NCI-H1048 (cell line): Measurements from ENCODE around the gene ERC1.
"Not testable (repeated sequence)": the region's sequence is repeated elsewhere in the genome, so short reads cannot be mapped to it uniquely, and the experiment has no call there.

ENCODE experiments used
- DNase-seq: peaks from one replicate; lab custom pipeline; 2025; lab: John Stamatoyannopoulos, UW

ERC1 gene

DNA sequence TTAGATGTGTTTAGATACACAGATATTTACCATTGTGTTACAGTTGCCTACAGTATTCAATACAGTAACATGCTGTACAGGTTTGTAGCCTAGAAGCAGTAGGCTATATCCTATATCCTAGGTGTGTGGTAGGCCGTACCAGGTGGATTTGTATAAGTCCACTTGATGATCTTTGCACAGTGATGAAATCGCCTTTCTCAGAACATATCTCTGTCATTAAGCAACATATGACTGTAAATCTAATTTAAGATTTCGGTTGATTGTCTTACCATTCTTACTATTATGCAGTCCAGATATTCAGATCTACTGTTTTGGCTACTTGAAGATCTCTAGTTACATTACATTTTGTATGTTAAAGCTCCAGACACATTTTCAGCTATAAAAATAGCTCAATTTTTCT lies 39.8 kb downstream of the ERC1 start:
- DNase-seq, result no peak

DNA sequence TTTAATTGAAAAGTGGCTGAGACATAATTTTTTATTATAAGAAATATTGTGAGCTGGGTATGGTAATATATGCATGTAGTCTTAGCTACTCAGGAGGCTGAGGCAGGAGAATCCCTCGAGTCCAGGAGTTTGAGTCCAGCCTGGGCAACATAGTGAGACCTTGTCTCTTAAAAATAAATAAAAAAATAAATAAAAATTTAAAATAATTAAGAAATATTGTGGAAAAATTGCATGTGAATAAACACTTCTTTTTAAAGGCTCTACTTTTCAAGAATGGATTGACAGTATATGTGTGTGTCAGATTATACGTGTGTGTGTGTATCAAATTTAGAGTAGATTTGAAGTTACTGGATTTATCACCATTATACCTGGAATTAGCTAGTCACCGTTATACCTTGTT lies 43.2 kb downstream of the ERC1 start:
- DNase-seq, result no peak

DNA sequence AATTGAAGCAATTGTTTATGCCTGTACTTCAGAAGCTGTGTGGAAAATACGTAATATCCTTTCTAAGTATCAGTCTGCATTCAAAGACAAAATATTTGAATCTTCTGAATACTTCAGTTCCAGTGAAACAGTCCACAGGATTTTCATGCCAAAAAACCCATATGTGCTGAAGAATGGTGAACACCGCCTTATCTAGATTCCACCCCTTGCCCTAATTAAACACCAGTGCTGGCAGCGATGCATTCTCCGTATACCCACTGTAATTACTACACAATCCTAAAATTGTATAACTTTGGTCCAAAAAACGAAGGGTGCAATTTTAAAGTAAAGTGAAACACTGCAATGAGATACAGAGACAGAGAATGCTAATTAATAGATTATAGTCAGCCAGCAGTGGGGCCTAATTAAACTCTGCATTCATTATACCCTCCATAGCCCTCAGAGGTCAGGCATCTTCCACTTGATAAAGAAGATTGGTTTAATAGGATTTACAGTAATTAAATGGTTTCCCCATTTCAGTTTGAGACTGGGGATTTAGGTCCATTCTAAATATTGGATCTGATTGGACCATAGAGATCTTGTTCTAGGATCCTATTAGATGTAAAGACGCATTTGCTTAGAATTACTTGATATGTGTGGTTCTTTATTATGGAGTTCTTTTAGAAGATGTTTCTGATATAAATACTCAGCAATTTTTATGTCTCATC lies 43.9 kb downstream of the ERC1 start:
- DNase-seq, result no peak

DNA sequence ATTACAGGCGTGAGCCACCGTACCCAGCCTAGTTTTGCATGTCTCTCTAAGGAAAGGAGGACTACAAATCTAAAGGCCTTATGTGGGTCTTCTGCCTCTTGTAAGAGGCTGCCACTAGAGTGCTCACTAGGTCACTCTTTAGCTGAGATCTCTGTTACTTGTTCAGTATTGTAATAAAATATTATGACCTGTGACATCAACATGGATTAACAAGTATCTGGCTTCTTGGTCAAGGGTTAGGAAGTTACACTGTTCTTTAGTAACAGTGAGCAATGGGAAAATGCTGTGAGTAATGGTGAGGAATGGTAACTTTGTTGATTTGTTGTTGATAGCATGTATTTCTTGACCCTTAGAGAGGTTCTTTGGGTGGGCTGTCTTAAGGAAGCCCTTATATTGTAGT lies 50.5 kb downstream of the ERC1 start:
- DNase-seq, result no peak

DNA sequence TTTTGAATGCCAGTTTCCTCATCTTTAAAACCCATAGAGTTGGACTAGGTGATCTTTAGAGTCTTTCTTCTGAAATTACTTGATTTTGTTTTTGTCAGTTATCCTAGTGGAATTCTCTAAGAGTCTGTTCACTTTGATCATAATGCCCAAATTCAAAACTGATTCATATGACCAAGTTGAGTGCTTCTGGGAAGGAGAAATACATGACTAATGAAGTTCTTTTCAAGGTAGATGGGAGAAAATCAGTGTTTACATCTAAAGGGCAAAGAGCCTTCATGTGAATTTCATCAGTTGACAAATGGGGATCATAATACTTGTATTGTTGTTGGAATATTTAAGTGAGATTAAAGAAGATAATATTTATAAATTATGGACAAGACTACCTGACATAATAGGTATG lies 53.2 kb downstream of the ERC1 start:
- no peak for DNase-seq

DNA sequence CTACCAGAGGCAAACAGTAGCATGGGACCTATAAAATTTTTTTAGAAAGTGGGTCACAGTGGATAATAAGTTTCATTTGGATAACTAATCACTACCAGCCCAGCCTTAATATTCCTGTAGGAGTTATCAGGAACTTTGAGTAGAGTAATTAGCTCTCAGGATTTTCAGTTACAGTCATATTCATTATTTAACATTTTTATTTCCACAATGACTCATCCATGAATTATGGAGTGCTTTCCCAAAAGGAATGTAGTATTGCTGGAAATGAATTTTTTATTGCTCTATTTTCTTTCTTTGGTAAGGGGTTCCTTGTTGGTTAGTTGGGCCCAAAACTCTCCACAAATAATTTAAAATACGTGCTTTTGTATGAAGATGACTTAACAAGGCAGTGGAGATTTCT lies 53.7 kb downstream of the ERC1 start:
- no peak for DNase-seq

DNA sequence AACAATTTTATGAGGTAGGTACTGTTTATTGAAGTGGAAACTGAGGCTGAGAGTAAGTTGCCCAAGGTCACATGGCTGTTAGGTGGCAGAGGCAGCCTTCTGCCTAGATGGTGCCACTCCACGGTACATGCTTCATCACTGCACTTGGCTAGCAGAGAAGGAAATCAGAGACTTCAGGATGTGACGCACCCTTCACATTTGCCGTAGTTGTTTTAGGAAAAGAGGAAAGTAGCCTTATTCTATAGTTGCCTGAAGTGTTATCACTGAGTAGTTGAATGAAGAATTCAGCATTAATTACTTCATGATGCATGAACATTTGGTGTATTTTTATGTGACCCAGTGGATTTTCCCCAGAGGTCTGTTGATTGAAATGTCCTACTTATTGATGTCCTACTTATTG lies 55.7 kb downstream of the ERC1 start:
- no peak for DNase-seq

DNA sequence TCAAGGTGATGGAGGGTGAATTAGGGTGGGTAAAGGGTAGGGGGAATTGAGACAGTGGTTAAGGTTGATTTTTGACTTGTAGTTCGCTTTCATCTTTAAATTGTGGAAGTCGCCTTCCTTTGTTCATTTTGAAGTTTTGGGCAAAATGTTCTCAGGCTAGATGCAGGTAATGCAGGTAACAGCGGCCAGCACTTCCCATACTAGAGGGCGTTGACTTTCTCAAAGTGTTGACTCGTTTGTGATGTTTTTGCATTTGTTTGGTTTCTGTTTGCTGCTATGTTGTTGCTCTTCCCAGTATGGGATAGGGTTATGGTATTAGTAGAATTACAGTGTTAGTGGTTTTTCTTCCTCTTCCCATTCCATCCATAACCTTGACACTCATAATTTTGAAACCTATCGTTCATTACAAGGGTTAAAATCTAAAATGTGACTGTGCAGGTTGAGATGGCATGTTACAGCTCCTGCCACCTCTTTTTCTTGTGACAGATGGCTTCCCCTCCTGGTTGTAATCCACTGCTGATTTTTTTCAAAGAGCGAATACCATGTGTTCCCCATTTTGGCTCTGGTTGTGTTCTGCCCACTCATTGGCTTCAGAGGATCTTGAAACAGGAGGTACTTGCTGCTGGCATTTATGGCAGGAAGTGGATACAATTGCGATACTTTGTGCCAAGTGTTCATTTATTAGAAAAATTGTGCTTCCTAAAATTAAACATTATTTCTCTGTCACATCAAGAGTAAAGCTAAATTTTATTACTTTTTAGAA lies 57.1 kb downstream of the ERC1 start:
- no peak for DNase-seq

DNA sequence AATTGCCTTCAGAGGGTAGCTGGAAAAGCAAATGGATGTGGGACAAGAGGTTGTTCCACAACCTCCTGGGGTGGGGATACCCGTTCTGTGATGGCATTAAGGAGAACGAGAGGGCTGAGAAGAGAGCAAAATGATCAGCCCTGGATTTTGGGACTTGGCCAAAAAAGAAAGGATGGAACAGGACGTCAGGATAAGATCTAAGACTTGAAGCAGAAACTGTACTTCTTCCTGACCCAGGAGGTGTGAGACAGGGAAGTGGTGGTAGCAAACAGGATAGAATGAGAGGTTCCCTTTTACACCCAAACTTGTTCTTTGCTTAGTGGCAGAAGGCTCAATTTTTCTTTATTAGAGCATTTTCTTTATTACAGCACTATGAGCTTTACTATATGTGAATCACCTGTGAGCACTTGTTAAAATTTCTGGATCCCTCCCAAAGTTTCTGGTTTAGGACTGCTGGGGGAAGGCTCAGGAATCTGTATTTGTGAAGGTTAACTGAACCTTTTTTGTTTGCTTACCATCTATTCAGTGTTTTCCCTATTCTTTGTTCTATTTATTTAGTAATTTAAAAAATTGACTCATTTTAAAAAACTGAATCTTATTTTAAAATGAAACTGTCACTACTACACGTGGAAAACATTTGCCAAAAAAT lies 59.2 kb downstream of the ERC1 start:
- no peak for DNase-seq

DNA sequence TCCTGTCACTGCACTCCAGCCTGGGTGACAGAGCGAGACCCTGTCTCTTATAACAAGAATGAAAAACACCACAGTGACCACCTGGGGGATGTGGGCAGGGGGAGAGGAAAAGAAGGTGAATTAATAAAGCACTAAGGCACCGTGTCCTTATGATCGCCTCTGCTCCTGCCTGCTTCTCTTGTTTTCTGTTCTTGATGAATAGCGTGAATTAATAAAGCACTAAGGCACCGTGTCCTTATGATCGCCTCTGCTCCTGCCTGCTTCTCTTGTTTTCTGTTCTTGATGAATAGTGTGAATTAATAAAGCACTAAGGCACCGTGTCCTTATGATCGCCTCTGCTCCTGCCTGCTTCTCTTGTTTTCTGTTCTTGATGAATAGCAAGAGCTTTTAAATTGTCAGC lies 60.6 kb downstream of the ERC1 start:
- DNase-seq, result not testable (repeated sequence)

DNA sequence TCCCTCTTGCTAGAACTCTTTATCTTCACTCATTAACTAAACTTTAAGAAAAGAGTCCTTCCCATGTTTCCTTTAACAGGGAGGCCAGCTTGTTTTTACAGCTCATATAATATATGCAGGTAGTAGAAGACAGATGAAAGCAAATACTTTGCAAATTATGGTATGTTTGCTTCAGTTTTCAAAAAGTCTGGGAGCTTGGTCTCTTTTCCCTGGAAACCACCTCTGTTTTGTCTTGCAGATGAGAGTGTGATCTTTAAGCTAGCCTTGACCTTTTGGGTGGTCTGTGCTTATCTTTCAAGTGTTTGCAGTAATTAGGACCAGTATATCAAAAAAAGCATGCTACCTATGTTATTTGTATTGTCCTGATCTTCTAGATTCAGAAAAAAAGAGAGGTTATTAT lies 62.7 kb downstream of the ERC1 start:
- no peak for DNase-seq

DNA sequence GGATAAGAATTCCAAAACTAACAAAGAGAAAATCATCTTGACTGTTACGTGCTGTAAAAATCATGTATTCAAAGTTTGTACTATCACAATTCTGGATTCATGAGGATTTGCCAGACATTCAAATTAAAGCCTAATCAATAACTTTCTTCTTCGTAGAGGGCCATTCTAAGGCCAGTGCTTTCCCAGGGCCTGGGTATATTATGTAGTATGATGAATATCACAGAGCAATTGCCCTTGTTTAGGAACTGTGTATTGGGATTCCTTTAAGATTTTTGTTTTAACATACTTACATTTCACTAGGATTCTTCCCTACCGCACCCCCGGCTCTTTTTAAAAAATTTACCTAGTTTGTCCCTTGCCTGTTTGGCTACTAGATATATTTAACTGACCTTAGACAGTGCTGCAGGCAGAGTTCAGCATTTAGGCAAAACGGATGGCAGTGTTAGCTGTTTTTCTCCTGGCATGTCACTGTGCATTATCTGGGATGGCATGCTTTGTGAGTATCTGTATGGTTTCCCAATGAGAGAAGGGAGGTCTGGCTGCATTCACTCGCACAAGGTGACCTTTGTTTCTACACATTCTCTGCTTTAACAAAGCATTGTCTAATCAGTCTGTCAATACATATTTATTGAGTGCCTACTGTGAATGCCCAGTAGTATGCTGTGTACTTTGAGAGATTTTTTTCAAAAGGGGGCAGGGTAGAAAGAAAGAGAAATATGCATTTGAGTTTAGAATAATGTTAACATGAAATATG lies 63.3 kb downstream of the ERC1 start:
- no peak for DNase-seq

DNA sequence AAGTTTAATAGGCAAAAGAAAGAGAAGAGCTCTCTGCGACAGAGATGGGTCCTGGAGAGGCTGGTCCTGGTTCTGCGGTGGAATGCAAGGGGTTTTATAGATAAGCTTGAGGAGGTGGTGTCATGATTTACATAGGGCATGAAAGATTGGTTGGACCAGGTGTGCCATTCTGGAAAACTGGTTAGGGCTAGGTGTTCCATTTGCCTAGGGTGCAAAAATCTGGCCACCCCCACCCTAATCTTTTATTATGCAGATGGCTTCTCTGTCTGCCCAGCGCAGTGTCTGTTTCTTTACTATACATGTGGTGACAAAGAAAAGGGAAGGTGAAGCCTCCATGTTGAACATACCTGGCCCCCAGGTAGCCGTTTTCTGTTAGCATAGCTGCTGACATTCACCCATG lies 65.4 kb downstream of the ERC1 start:
- no peak for DNase-seq

DNA sequence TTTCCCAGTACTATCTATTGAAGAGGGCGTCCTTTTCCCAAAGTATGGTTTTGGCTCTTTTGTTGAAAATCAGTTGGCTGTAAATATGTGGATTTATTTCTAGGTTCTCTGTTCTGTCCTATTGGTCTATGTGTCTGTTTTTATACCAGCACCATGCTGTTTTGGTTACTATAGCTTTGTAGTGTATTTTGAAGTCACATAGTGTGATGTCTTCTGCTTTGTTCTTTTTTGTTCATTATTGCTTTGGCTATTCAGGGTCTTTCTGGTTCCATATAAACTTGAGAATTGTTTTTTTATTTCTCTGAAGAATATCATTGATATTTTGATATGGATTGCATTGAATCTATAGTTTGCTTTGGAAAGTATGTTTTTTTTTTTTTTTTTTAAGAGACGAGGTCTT lies 67.4 kb downstream of the ERC1 start:
- no peak for DNase-seq

DNA sequence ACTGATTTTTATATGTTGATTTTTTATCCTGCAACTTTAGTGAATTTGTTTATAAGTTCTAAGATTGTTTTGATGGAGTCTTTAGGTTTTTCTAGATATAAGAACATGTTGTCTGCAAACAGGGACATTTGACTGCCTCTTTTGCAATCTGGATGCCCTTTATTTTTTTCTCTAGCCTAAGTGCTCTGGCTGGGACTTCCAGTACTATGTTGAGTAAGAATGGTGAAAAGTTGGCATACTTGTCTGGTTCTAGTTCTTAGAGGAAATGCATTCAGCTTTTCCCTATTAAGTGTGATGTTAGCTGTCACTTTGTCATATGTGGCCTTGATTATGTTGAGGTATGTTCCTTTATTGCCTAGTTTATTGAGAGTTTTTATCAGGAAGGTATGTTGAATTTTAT lies 68.1 kb downstream of the ERC1 start:
- no peak for DNase-seq

DNA sequence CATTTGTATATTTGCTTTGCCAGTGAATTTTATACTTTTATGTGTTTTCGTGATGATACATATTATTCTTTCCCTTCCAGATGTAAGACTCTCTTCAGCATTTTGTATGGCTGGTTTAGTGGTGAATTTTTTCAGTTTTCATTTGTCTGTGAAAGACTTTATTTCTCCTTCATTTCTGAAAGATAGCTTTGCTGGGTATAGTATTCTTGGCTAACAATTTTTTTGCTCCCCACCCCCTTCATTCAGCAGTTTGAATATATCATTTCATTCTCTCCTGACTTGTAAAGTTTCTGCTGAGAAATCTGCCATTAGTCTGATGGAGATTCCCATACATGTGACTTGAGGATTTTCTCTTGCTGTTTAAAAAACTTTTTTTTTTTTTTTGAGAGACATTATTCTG lies 72.8 kb downstream of the ERC1 start:
- DNase-seq, result no peak

DNA sequence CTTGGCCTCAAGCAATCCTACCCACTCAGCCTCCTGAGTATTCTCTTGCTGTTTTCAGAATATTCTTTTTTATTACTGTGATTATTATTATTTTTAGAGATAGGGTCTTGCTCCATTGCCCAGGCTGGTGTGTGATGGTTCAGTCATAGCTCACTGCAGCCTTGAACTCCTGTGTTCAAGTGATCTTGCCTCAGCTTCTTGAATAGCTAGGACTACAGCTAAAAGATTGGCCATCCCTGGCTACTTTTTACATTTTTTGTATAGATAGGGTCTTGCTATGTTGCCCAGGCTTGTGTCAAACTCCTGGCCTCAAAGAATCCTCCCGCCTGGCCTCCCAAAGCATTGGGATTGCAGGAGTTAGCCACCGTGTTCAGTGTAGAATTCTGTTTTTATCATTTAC lies 73.3 kb downstream of the ERC1 start:
- DNase-seq, result no peak

DNA sequence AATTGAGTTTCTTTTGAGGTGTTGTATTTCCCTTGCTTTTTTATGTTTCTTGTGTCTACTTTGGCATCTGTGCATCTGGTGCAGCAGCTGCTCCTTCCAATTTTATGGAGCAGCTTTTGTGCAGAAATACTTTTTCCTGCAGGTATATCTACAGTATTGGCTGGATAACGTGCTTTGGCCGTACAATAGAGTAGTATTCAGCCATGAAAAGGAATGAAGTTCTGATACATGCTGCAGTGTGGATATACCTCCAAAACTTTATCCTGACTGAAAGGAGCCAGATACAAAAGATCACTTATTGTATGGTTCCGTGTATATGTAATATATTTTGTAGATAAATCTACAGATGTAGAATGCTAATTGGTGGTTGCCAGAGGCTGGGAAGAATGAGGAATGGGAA lies 74.6 kb downstream of the ERC1 start:
- no peak for DNase-seq

DNA sequence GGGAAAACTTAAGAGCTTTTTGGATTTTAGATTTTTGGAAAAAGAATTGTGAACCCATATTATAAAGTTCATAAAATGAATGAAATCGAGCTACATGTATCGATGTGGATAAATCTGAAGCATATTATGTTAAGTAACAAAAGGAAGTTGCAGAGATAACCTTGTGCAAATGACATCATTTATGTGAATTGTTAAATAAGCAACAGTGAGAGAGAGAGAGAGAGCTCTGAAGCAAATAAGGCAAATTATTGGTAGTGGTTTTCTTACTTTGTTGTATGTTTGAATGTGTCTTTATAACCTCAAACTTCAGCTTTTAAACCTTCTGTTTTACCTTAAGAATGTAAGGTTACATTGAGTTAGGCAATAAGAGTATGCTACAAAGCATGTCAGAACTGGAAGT lies 78.8 kb downstream of the ERC1 start:
- DNase-seq, result no peak

DNA sequence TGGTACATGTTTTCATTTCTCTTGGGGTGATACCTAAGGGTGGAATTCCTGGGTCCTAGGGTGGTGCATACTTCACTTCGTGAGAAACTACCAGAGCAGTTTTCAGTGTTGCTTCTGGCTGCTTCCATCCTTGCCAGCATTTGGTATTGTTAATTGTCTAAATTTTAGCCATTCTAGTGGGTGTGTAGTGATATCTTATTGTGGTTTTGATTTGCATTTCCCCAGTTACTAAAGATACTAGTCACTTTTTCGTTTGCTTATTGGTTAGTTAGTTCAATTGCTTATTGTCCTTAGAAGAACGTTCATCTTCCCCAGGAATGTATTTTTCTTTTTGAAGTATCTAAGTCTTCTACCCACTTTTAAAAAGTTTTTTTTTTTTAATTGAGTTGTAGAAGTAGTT lies 80.2 kb downstream of the ERC1 start:
- no peak for DNase-seq

DNA sequence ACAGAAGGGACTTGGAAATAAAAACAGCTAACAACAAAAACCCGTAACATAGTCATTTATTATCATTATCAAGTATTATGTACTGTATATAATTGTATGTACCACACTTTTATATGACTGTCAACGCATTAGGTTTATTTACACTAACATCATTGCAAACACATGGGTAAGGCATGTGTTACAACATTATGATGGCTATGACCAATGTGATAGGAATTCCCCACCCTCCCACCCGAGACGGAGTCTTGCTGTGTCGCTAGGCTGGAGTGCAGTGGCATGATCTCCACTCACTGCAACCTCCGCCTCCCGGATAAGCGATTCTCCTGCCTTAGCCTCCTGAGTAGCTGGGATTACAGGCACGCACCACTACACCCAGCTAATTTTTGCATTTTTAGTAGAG lies 82.6 kb downstream of the ERC1 start:
- no peak for DNase-seq

DNA sequence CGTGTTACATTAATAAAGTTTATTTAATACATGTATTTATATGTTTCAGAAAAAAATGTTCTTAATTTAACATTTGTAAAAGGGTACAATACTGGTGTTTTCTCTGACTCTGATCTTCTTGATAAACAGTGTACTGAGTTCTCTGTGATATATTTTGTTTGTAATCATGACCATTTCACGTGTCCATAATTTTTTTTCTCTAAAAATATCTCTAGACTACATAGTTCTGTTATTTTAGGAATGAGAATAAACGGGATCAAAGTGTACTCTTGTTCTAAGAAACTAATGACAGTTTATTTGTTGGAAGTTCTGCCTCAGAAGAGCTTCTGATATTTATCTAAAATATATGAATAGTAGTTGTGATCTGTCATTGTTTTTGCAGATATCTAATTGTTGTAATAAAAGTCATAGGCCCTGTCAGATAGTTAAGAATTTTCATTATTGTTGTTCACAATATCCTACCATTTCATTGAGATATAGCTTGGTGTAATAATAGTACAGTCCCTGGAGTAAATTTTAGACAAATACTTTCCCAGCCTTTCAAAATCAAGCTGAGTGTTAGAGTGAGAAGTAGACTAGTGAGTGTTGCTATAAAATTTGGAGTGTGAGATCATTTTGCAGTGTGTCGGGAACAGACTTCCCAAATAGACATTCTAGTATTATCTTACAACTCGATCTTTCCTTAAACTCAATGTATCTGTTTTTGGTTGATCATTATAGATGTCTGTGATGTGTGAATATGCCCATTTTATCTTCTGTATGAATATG lies 86.2 kb downstream of the ERC1 start:
- DNase-seq, result no peak
